Uterus (tissue), 2 donors: ENCODE measurements around the gene PNPLA6.

Source experiments
- CTCF ChIP-seq, 4 experiments: fragments of 200-600 bp in 2 of 4; fragments of 450-650 bp in 2 of 4; sonication (generic) in 2 of 4; IDR thresholded peaks; one replicate each; pipeline ENCODE4 v1.5.1; 2016 to 2019; ENCODE audit warnings: antibody characterized with exemption in 4 of 4, mild to moderate bottlenecking in 2 of 4, moderate library complexity in 1 of 4
- POLR2A ChIP-seq, 2 donors: fragments of 450-650 bp; IDR thresholded peaks; one replicate each; pipeline ENCODE4 v1.6.1; 2016; ENCODE audit warnings: antibody characterized with exemption in 2 of 2, mild to moderate bottlenecking in 1 of 2, moderate library complexity in 1 of 2

DNA sequence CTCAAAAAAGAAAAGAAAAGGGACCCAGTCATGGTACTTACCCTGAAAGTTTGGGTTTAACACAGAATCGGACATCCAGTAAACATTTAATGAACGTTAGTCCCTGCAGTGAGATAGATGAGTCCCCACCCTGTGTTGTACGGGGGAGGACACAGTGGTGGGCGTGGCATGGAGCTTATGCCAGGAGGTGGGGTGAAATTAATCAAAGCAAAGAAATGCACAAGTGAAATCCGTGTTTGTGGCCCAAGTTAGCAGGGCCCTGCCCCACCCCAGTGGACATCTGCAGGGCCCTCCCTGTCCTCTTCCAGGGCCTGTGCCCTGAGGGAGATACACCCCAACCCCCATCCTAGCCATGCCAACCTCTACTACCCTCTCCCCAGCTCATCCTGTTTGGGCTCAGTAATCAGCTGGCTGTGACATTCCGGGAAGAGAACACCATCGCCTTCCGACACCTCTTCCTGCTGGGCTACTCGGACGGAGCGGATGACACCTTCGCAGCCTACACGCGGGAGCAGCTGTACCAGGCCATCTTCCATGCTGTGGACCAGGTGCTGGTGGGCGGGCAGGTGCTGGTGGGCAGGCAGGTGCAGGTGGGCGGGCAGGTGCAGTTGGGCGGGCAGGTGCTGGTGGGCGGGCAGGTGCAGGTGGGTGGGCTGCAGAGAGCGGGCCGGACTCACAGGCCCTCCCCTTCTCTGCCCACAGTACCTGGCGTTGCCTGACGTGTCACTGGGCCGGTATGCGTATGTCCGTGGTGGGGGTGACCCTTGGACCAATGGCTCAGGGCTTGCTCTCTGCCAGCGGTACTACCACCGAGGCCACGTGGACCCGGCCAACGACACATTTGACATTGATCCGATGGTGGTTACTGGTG is 9.2 kb upstream of the PNPLA6 start:
- TF ChIP-seq CTCF (IDR thresholded peaks at IDR 0.05) (no peak), POLR2A (IDR thresholded peaks at IDR 0.05) (no peak)
